Left lung (tissue), 10 donors: ENCODE results near the gene JCHAIN. TPM values are rescaled to one million over a fixed set of nuclear protein-coding genes. Genes with fewer than 3 reads are reported as not detected.
"Not testable (repeated sequence)": the region's sequence is repeated elsewhere in the genome, so short reads cannot be mapped to it uniquely, and the experiment has no call there.

Experiments used
- ATAC-seq: fragments of 200-7000 bp; cut with Tn5 transposase; one replicate; pipeline ENCODE4 v1.9.1; 2020; ENCODE audit warnings: moderate library complexity
- DNase-seq, 4 donors: peaks; one replicate each; pipeline ENCODE4 v3.0.0-alpha.2; 2013 to 2020
- H3K27ac ChIP-seq, 2 donors: fragments of 200-600 bp; sonication (generic) in 1 of 2; one replicate each; pipeline versions ENCODE4 v1.5.0 to v1.8.0; 2020 to 2021
- H3K27me3 ChIP-seq, 2 donors: fragments of 200-600 bp; sonication (generic) in 1 of 2; one replicate each; pipeline versions ENCODE4 v1.5.0 to v1.8.0; 2020 to 2021
- H3K36me3 ChIP-seq, 2 donors: fragments of 200-600 bp; sonication (generic) in 1 of 2; one replicate each; pipeline versions ENCODE4 v1.5.0 to v1.8.0; 2020 to 2021
- H3K4me1 ChIP-seq, 2 donors: fragments of 200-600 bp; one replicate each; pipeline ENCODE4 v1.8.0; 2021
- H3K4me3 ChIP-seq, 2 donors: fragments of 200-600 bp; sonication (generic) in 1 of 2; one replicate each; pipeline versions ENCODE4 v1.5.0 to v1.8.0; 2020 to 2021; ENCODE audit warnings: mild to moderate bottlenecking in 1 of 2
- H3K9me3 ChIP-seq, 2 donors: fragments of 200-600 bp; sonication (generic) in 1 of 2; one replicate each; pipeline versions ENCODE4 v1.5.0 to v1.8.0; 2020 to 2021
- intact Hi-C, 2 donors: fragments of 100-400 bp; cut with DNase I; formaldehyde crosslinking; loops; one replicate each; pipeline versions ENCODE4 v1.11.2 to v1.14.2; 2022
- polyA plus RNA-seq, 6 donors: library from polyadenylated mRNA; unstranded; fragments of 120-200 nt; gene quantifications; one replicate each; pipeline ENCODE4 v1.2.1, GENCODE V29; 2013; ENCODE audit not compliant: insufficient read length in 6 of 6
- total RNA-seq, 2 donors: library from RNA; stranded (reverse); fragmentation: NEBNext Ultra II Directional; extraction: Animal tissue kit (Norgen Biotek cat#: 25700); gene quantifications; one replicate each; pipeline ENCODE4 v1.2.1, GENCODE V29; 2021
- TF ChIP-seq, protein P1 (sequence below), 2 donors: fragments of 200-600 bp; sonication (generic) in 1 of 2; IDR thresholded peaks; one replicate each; pipeline versions ENCODE4 v1.5.0 to v1.8.0; 2021; ENCODE audit warnings: antibody characterized with exemption in 2 of 2
- donor health status: DM: no; HTN: yes; CAD: no.
- donor health status: DM: no; HTN: no; CAD: no.

Gene JCHAIN
- total and polyA plus RNA-seq, 8 donors: 1.5 to 184 (median 2.4) TPM

DNA sequence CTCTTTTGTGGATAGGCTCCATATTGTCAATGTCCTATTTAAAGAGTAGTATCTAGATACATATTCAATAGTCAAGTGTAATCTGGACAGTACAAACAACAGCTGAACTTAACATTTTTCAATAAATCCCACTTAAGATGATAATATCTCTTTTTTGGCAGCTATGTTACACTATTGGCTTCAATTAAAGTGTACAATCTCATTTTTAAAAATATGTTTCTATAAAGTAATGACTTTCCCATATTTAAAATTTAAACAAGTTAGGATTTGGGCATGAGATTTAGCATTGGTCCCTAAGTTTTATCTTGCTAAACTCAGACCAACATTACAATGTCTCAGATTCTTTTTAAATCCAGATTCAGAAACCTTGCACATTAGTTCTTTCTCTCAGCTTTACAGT is 7.9 kb upstream of the JCHAIN start:
- DNase-seq (peak in 2 of 4 donors; percentile 27 to 33), ATAC-seq (no peak)
- no peaks in the 10 kb centered on the region for H3K4me1 ChIP-seq
- no peaks in the 10 kb centered on the region for H3K9me3 ChIP-seq
- no peak overlapping the region for H3K4me3 ChIP-seq
- H3K36me3 ChIP-seq: no peaks in the 10 kb centered on the region
- TF ChIP-seq, protein P1, sequence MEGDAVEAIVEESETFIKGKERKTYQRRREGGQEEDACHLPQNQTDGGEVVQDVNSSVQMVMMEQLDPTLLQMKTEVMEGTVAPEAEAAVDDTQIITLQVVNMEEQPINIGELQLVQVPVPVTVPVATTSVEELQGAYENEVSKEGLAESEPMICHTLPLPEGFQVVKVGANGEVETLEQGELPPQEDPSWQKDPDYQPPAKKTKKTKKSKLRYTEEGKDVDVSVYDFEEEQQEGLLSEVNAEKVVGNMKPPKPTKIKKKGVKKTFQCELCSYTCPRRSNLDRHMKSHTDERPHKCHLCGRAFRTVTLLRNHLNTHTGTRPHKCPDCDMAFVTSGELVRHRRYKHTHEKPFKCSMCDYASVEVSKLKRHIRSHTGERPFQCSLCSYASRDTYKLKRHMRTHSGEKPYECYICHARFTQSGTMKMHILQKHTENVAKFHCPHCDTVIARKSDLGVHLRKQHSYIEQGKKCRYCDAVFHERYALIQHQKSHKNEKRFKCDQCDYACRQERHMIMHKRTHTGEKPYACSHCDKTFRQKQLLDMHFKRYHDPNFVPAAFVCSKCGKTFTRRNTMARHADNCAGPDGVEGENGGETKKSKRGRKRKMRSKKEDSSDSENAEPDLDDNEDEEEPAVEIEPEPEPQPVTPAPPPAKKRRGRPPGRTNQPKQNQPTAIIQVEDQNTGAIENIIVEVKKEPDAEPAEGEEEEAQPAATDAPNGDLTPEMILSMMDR (IDR thresholded peaks at IDR 0.05): no peak
- no peak overlapping the region for H3K27ac ChIP-seq
- no peaks in the 10 kb centered on the region for H3K27me3 ChIP-seq
- intact Hi-C loops: no loop called here

DNA sequence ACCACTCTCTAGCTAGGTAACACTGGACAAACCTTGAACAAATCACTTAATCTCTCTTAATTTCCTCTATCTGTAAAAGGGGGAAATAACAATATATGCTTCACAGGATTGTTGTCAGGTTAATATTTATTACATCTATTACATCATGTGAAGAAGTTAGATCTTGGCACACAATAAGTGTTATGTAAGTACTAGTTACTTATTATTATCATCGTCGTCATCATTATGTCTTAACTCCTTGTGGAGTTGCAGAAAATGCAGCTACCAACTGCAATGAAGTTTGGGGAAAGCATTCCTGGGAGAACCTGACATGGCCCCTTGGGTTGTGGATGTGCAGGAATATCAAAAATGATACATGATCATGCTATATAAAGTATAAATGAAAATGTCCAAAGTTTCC is 4.8 kb upstream of the JCHAIN start:
- TF ChIP-seq, protein P1 (IDR thresholded peaks at IDR 0.05): no peak
- Histone ChIP-seq H3K9me3 (no peaks in the 10 kb centered on the region), H3K4me3 (no peak overlapping the region), H3K27me3 (no peaks in the 10 kb centered on the region), H3K36me3 (no peaks in the 10 kb centered on the region), H3K4me1 (no peaks in the 10 kb centered on the region), H3K27ac (no peak overlapping the region)
- intact Hi-C loops: no loop called here
- no peak for ATAC-seq
- DNase-seq: no peak

DNA sequence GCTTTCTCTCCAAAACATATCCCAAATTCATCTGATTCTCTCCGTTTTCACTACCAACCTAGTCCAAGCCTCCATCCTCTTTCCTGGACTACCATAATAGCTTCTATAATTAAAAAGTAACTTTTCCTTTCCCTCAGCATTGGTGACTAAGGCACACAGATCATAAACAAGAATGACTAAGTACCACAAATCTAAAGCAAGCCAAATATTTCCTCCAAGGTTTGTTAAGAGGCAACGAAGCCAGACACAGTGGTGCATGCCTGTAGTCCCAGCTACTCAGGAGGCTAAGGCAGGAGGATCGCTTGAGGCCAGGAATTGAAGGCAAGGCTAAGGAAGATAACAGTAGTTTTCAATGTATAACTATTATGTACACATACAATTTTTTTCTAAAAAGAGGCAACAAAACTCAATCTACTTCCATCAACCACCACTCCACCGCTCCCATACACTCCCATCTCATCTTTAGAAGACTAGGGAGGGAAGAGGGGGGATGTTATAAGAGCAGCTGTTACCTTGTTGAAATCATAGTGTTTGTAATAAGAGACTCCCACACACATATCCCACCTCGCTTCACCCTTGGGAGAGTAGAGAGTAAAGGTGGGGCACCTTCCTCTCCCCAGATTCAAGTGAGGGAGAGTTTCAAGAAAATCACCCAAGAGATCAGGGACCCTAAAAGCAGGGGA is 4.2 kb upstream of the JCHAIN start:
- DNase-seq (no peak), ATAC-seq (no peak)
- Histone ChIP-seq H3K27ac (no peak overlapping the region), H3K4me3 (no peak overlapping the region), H3K36me3 (no peaks in the 10 kb centered on the region), H3K9me3 (no peaks in the 10 kb centered on the region), H3K4me1 (no peaks in the 10 kb centered on the region), H3K27me3 (no peaks in the 10 kb centered on the region)
- intact Hi-C loops: no loop called here
- TF ChIP-seq, protein P1 (IDR thresholded peaks at IDR 0.05): no peak

DNA sequence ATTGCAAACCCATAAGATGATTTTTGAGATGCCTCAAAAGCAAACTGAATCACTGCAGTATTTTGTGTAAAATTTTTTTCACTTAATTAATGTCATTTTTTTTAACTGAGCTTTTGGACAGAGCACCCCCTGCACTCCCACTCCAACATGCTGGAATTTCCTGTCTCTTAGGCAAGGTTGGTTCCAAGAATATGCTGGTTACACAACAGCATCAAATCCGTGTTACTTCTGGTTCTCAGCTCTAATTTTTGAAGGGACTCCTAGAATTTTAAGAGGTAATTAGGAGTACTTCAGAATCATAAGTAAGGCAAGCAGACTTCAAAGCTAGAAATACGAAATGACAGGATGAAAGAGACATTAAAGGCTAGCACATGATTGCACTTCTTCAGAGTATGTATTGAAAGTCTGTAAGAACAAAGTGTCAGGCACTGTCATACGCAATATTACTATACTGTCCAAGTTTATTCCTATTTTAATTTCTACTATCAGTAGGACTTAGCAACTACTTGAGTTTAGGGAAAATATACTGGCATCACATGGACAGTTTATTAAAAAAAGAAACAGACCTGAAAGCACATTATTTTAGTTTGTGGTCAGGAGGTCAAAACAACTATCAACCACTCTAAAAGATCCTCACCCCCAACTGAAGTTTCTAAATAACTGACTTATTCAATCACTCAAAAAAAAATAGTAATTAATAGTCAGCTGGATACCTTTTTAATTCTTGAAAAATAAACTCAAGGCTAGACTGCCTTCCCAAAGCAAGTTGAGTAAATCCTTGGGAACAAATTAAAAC is 1.6 kb upstream of the JCHAIN start:
- ATAC-seq (peak; percentile 85), DNase-seq (peak in 2 of 4 donors; percentile 51 to 61)
- no peaks in the 10 kb centered on the region for H3K36me3 ChIP-seq
- no peak overlapping the region for H3K4me3 ChIP-seq
- H3K4me1 ChIP-seq: no peaks in the 10 kb centered on the region
- H3K9me3 ChIP-seq: no peaks in the 10 kb centered on the region
- peak overlapping the region in 1 of 2 donors; percentile 16 for H3K27ac ChIP-seq
- intact Hi-C loops: no loop called here
- TF ChIP-seq, protein P1 (IDR thresholded peaks at IDR 0.05): no peak
- no peaks in the 10 kb centered on the region for H3K27me3 ChIP-seq

DNA sequence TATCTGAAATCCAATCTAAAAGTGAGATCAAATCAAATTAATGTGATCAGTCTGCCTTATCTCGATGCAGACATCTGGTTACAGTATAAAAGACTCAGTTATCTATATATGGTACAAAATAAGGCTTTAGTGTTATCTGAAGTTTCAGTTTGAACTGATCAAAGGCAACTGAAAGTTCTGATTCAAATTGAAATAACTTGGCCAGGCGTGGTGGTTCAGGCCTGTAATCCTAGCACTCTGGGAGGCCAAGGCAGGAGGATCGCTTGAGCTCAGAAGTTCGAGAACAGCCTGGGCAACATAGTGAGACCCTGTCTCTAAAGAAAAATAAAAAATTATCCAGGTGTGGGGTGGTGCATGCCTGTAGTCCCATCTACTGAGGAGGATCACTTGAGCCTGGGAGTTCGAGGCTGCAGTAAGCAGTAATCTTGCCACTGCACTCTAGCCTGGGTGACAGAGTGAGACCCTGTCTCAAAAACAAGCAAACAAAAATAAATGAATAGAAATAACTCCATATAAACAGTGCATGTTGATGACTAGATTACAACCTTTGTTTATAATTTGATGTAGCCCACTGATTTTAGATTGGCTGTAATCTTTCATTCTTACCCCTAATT is 4.9 kb downstream of the JCHAIN start:
- H3K27ac ChIP-seq, DNase-seq, H3K36me3 ChIP-seq, H3K27me3 ChIP-seq, H3K9me3 ChIP-seq, H3K4me3 ChIP-seq, intact Hi-C loops, H3K4me1 ChIP-seq, ATAC-seq: not testable (repeated sequence)
